ENCODE data around the gene RAB22A. TPM values are rescaled to one million over a fixed set of nuclear protein-coding genes. Genes with fewer than 3 reads are reported as not detected.

Gene RAB22A
- total RNA-seq, 2 donors from 2014 or later = 8.4 to 11.6 TPM

- H3K4me1 Mint-ChIP-seq = peaks cover 13% of the 10 kb centered on the region
- no peaks in the 10 kb centered on the region for H3K27me3 ChIP-seq (ENCODE audit: control insufficient read depth, insufficient read depth, low read length, poor library complexity, severe bottlenecking)
- H3K4me1 ChIP-seq (ENCODE audit: control insufficient read depth, insufficient read depth, low read length) = no peaks in the 10 kb centered on the region
- no peak for DNase-seq
- H3K27ac Mint-ChIP-seq = no peak overlapping the region
- H3K36me3 ChIP-seq (ENCODE audit: control insufficient read depth, insufficient read depth, low read length) = peaks cover 18% of the 10 kb centered on the region
- no peak overlapping the region for H3K27ac ChIP-seq (ENCODE audit: low read depth, low read length)
- no peak overlapping the region for H3K4me3 ChIP-seq (ENCODE audit: low read length)
- H3K9ac ChIP-seq (ENCODE audit: extremely low read depth, low read length, poor library complexity, severe bottlenecking) = no peak overlapping the region
- no peak for TF ChIP-seq CTCF (conservative IDR thresholded peaks at IDR 0.05)
- no peaks in the 10 kb centered on the region for H3K9me3 Mint-ChIP-seq
- H3K9me3 ChIP-seq (ENCODE audit: control insufficient read depth, low read length) = no peaks in the 10 kb centered on the region
- H3K36me3 Mint-ChIP-seq (ENCODE audit: low read depth) = peaks cover 22% of the 10 kb centered on the region
- no peak overlapping the region for H3K4me3 Mint-ChIP-seq
- 91 to 96% methylated on average over 10 to 11 of the region's 11 CpGs for WGBS, 2 experiments (ENCODE audit: insufficient coverage in 1 of 2, insufficient read length in 1 of 2)
- no peaks in the 10 kb centered on the region for H3K27me3 Mint-ChIP-seq (ENCODE audit: insufficient read depth)
Observed at GRCh38 chr20:58306421-58307261, 2.9 kb upstream of the RAB22A start.

- Histone ChIP-seq H3K4me3 (ENCODE audit: low read length) (no peak overlapping the region), H3K9ac (ENCODE audit: extremely low read depth, low read length, poor library complexity, severe bottlenecking) (no peak overlapping the region), H3K9me3 (ENCODE audit: control insufficient read depth, low read length) (no peaks in the 10 kb centered on the region), H3K36me3 (ENCODE audit: control insufficient read depth, insufficient read depth, low read length) (peaks cover 24% of the 10 kb centered on the region), H3K4me1 (ENCODE audit: control insufficient read depth, insufficient read depth, low read length) (no peaks in the 10 kb centered on the region), H3K27ac (ENCODE audit: low read depth, low read length) (no peak overlapping the region), H3K27me3 (ENCODE audit: control insufficient read depth, insufficient read depth, low read length, poor library complexity, severe bottlenecking) (no peaks in the 10 kb centered on the region)
- 97 to 99% methylated on average over 6 to 7 of the region's 7 CpGs for WGBS, 2 experiments (ENCODE audit: insufficient coverage in 1 of 2, insufficient read length in 1 of 2)
- TF ChIP-seq CTCF (conservative IDR thresholded peaks at IDR 0.05) = no peak
- H3K27ac Mint-ChIP-seq = no peak overlapping the region
- H3K4me3 Mint-ChIP-seq = peak overlapping the region; percentile 77
- peaks cover 12% of the 10 kb centered on the region for H3K4me1 Mint-ChIP-seq
- DNase-seq = no peak
- H3K9me3 Mint-ChIP-seq = no peaks in the 10 kb centered on the region
- no peaks in the 10 kb centered on the region for H3K27me3 Mint-ChIP-seq (ENCODE audit: insufficient read depth)
- peaks cover 27% of the 10 kb centered on the region for H3K36me3 Mint-ChIP-seq (ENCODE audit: low read depth)
Observed at GRCh38 chr20:58307270-58307669, 2.2 kb upstream of the RAB22A start.

GRCh38 chr20:58308290-58308679, 1.2 kb upstream of the RAB22A start:
- no peak for TF ChIP-seq CTCF (conservative IDR thresholded peaks at IDR 0.05)
- H3K4me1 ChIP-seq (ENCODE audit: control insufficient read depth, insufficient read depth, low read length) = no peaks in the 10 kb centered on the region
- H3K9me3 Mint-ChIP-seq = no peaks in the 10 kb centered on the region
- no peak overlapping the region for H3K27ac ChIP-seq (ENCODE audit: low read depth, low read length)
- H3K9me3 ChIP-seq (ENCODE audit: control insufficient read depth, low read length) = no peaks in the 10 kb centered on the region
- peaks cover 32% of the 10 kb centered on the region for H3K36me3 Mint-ChIP-seq (ENCODE audit: low read depth)
- H3K36me3 ChIP-seq (ENCODE audit: control insufficient read depth, insufficient read depth, low read length) = peaks cover 29% of the 10 kb centered on the region
- WGBS, 2 experiments (ENCODE audit: insufficient coverage in 1 of 2, insufficient read length in 1 of 2) = 90 to 100% methylated on average over 5 to 9 of the region's 9 CpGs
- H3K4me3 ChIP-seq (ENCODE audit: low read length) = peak overlapping the region; percentile 88
- H3K4me3 Mint-ChIP-seq = peak overlapping the region; percentile 77
- H3K4me1 Mint-ChIP-seq = peaks cover 12% of the 10 kb centered on the region
- no peak for DNase-seq
- H3K27ac Mint-ChIP-seq = no peak overlapping the region
- H3K27me3 ChIP-seq (ENCODE audit: control insufficient read depth, insufficient read depth, low read length, poor library complexity, severe bottlenecking) = no peaks in the 10 kb centered on the region
- H3K9ac ChIP-seq (ENCODE audit: extremely low read depth, low read length, poor library complexity, severe bottlenecking) = no peak overlapping the region
- no peaks in the 10 kb centered on the region for H3K27me3 Mint-ChIP-seq (ENCODE audit: insufficient read depth)

Measured in endodermal cell (in vitro differentiated cells).